ENCODE measurements around the gene TOGARAM2. TPM values are rescaled to one million over a fixed set of nuclear protein-coding genes. Genes with fewer than 3 reads are reported as not detected.

TOGARAM2 gene
- total and polyA plus RNA-seq, 8 donors = 0.43 to 3.5 (median 0.89) TPM; not detected in 1

- TF ChIP-seq, protein P1, sequence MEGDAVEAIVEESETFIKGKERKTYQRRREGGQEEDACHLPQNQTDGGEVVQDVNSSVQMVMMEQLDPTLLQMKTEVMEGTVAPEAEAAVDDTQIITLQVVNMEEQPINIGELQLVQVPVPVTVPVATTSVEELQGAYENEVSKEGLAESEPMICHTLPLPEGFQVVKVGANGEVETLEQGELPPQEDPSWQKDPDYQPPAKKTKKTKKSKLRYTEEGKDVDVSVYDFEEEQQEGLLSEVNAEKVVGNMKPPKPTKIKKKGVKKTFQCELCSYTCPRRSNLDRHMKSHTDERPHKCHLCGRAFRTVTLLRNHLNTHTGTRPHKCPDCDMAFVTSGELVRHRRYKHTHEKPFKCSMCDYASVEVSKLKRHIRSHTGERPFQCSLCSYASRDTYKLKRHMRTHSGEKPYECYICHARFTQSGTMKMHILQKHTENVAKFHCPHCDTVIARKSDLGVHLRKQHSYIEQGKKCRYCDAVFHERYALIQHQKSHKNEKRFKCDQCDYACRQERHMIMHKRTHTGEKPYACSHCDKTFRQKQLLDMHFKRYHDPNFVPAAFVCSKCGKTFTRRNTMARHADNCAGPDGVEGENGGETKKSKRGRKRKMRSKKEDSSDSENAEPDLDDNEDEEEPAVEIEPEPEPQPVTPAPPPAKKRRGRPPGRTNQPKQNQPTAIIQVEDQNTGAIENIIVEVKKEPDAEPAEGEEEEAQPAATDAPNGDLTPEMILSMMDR (IDR thresholded peaks at IDR 0.05) = peak in 5 of 7 experiments; percentile 35 to 79 (median 69)
- no peak for TF ChIP-seq POLR2AphosphoS5 (IDR thresholded peaks at IDR 0.05)
- no peak overlapping the region for H3K4me3 ChIP-seq
Measured at GRCh38 chr2:28958689-28959088, 22.4 kb upstream of the TOGARAM2 start.

GRCh38 chr2:28960401-28960800 is 20.7 kb upstream of the TOGARAM2 start:
- H3K27ac ChIP-seq = no peak overlapping the region
- WGBS, 5 donors = 37 to 54% (median 44%) methylated on average over 5 of the region's 5 CpGs
- H3K27me3 ChIP-seq = no peaks in the 10 kb centered on the region
- peaks cover 0 to 14% (median 7%) of the 10 kb centered on the region in 4 donors for H3K4me1 ChIP-seq
- no peak for DNase-seq
- intact Hi-C loops (cut with DNase I; ENCODE audit: low total_unique reads) = no loop called here
- no peaks in the 10 kb centered on the region for H3K9me3 ChIP-seq
- H3K4me3 ChIP-seq = no peak overlapping the region
- TF ChIP-seq, protein P1 (IDR thresholded peaks at IDR 0.05) = no peak
- TF ChIP-seq EP300 (IDR thresholded peaks at IDR 0.05) = no peak
- no peaks in the 10 kb centered on the region for H3K36me3 ChIP-seq

More at GRCh38 chr2:28958689-28959088, 22.4 kb upstream of the TOGARAM2 start:
- H3K9me3 ChIP-seq = no peaks in the 10 kb centered on the region
- intact Hi-C loops (cut with DNase I; ENCODE audit: low total_unique reads) = loop anchor here (5.0 kb wide), 1 partner anchor 234 kb away; no protein-coding TSS in a partner anchor
- H3K27ac ChIP-seq = no peak overlapping the region
- H3K4me1 ChIP-seq = peaks cover 0 to 14% (median 7%) of the 10 kb centered on the region in 4 donors
- H3K36me3 ChIP-seq = no peaks in the 10 kb centered on the region
- peak in 1 of 2 donors; percentile 88 for DNase-seq
- H3K27me3 ChIP-seq = no peaks in the 10 kb centered on the region
- WGBS, 5 donors = 20 to 23% (median 22%) methylated on average over 9 of the region's 9 CpGs

DNA sequence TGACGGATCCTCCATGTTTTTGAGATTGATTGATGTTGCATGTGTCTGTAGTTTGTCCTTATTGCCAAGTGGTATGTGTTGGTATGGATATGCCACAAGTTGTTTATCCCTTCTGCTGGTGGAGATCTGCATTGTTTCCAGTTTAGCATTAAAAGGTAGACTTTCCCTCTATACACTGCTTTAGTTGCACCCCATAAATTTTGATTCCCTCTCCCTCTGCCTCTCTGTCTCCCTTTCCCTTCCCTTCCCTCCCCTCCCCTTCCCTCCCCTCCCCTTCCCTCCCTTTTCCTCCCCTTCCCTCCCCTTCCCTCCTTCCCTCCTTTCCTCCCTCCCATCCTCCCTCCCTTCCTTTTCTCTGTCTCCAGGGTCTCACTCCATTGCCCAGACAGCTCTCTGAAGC is 18.6 kb upstream of the TOGARAM2 start:
- no peak overlapping the region for H3K27ac ChIP-seq
- no peak for DNase-seq
- H3K27me3 ChIP-seq = no peaks in the 10 kb centered on the region
- H3K4me3 ChIP-seq = no peak overlapping the region
- WGBS, 5 donors = 83 to 92% (median 88%) methylated on average over 1 of the region's 1 CpG
- H3K36me3 ChIP-seq = no peaks in the 10 kb centered on the region
- TF ChIP-seq POLR2A (IDR thresholded peaks at IDR 0.05) (no peak), POLR2AphosphoS5 (IDR thresholded peaks at IDR 0.05) (no peak), EP300 (IDR thresholded peaks at IDR 0.05) (no peak)
- TF ChIP-seq, protein P1 (IDR thresholded peaks at IDR 0.05) = no peak
- intact Hi-C loops (cut with DNase I; ENCODE audit: low total_unique reads) = no loop called here
- H3K9me3 ChIP-seq = no peaks in the 10 kb centered on the region
- peaks cover 0 to 7% (median 3%) of the 10 kb centered on the region in 4 donors for H3K4me1 ChIP-seq

GRCh38 chr2:28970464-28971160 is 10.5 kb upstream of the TOGARAM2 start:
- no peak overlapping the region for H3K27ac ChIP-seq
- TF ChIP-seq POLR2A (IDR thresholded peaks at IDR 0.05) (no peak), POLR2AphosphoS5 (IDR thresholded peaks at IDR 0.05) (no peak), EP300 (IDR thresholded peaks at IDR 0.05) (no peak)
- TF ChIP-seq, protein P1 (IDR thresholded peaks at IDR 0.05) = no peak
- no peaks in the 10 kb centered on the region for H3K4me1 ChIP-seq
- intact Hi-C loops (cut with DNase I; ENCODE audit: low total_unique reads) = no loop called here
- no peaks in the 10 kb centered on the region for H3K9me3 ChIP-seq
- H3K36me3 ChIP-seq = no peaks in the 10 kb centered on the region
- H3K27me3 ChIP-seq = no peaks in the 10 kb centered on the region
- H3K4me3 ChIP-seq = no peak overlapping the region
- 71 to 83% (median 78%) methylated on average over 6 of the region's 6 CpGs for WGBS, 5 donors
- DNase-seq = no peak
